HG03039 (cell line): ENCODE results near the gene NELFB.

Experiments
- ATAC-seq: cut with Tn5 transposase; IDR thresholded peaks from one replicate; pipeline ENCODE4 v1.9.1; 2021; ENCODE audit warnings: mild to moderate bottlenecking, moderate library complexity; ENCODE audit not compliant: unreplicated experiment

Gene NELFB

DNA sequence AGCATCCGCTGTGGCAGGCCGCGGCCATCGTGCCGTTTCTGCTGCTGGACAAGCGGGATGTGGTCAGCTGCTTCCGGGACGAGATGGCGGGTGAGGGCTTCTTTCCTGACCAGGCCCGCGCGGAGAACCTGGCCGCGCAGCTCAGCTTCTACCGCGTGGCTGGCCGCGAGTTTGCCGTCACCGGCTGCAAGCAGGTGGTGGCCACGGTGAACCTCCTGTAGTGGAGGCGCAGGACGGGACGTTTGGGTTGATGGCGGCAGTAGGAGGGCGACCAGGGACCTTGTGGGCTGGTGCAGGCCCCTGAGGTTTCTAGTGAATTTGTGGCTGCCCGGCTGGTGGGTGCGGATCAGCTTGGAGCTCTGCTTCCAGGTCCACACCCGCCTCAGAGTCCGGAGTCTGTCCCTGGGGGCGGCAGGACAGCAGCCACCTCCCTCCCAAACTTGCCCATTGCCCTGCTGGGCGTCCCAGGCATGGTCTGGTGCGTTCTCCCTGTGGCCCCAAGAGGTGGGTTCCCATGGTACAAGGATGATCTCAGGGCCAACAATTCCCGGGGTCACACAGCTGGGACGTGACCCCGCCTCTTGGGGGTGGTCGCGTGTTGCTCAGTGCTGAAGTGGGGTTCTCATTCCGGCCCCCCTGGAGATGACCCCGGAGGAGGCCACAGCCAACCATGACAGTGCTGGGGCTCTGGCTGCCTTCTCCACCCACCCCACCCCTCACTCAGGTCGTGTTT is 24.8 kb downstream of the NELFB start:
- no peak for ATAC-seq

DNA sequence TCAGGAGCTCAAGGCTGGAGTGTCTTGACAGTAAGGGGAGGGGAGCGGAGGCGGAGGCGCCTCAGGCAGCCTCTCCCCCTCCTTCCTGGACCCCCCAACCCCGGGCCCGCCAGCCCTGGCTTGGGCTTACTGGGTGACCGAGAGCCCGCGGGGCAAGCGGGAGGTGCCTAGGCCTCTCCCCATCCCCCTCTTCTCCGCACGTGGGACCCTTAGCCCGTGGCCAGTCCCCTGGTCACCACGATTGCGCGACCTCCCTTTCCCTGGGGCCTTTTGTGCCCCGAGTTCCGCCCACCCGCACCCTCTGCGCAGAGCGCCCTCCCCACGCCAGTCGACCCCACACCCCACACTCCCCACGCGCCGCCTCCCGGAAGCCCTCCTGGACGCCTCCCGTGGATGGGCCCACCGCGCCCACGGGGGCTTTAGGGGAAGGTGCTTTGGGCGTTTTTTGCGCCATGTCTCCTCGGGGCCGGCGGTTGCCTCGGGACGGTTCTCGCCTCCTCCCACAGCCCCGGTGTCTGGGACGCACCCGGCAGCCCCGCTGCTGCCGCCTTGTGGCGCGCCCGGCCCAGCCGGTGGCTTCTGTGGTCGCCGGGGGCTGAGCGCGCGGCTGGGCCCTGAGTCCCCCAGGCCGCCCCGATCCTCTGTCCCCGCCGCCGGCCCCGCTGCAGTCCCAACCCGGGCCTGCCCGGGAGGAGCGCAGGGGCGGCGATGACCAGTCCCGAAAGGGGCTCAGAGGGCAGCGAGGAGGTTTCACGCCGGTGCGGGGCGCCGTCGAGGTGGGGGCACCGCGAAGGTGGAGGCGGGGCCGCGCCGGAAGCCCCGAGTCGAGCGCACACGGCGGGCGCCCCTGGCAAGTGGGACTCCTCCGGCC is 25.6 kb downstream of the NELFB start:
- no peak for ATAC-seq

GRCh38 chr9:137281345-137282116 is 26.4 kb downstream of the NELFB start:
- no peak for ATAC-seq

- ATAC-seq = no peak
Measured at GRCh38 chr9:137286975-137287383, 31.9 kb downstream of the NELFB start.

DNA sequence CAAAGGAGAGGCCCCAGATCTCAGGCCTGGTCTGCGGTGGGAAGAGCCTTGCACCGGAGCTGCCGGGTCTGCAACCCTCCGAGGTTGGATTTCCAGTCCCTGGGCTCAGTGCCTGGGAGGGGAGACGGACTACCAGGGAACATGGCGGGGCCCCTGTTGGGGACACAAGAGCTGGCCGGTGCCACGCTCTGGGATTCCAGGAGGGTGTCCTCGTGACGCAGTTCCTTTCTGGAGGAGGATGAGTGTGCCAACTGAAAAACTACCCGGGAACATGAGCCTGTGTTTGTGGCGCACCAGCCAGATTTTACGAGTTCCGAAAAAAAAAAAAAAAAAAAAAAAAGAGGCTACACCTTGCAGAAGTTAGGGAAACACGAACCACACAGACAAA is 38.0 kb downstream of the NELFB start:
- no peak for ATAC-seq

GRCh38 chr9:137293482-137294090 is 38.5 kb downstream of the NELFB start:
- ATAC-seq = no peak

DNA sequence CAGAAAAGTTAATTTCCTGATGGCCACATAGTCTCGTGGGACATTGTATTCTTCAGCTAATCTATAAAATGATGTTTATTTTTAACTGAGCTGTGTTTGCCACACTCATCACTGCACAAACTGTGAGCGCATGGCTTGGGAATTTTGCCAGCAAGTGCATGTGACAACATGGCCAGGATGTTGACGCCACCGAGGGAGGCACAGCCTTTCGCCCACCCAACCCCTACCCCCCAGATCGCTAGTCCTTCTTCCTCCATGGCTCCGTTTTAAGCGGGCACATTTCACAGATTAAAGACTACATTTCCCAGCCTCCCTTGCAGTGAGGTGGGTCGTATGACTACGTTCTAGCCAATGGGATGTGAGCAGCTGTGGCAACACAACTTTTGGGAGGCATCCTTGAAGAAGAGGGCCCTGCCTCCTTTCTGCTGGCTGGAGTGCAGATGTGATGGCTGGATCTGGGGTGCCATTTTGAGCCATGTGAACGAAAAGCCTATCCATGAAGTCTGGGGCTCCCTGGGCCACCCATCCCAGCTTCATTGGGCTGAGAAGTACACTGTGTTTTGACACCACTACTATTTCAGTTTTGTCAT is 39.1 kb downstream of the NELFB start:
- no peak for ATAC-seq

GRCh38 chr9:137294681-137295237 is 39.6 kb downstream of the NELFB start:
- ATAC-seq = no peak

DNA sequence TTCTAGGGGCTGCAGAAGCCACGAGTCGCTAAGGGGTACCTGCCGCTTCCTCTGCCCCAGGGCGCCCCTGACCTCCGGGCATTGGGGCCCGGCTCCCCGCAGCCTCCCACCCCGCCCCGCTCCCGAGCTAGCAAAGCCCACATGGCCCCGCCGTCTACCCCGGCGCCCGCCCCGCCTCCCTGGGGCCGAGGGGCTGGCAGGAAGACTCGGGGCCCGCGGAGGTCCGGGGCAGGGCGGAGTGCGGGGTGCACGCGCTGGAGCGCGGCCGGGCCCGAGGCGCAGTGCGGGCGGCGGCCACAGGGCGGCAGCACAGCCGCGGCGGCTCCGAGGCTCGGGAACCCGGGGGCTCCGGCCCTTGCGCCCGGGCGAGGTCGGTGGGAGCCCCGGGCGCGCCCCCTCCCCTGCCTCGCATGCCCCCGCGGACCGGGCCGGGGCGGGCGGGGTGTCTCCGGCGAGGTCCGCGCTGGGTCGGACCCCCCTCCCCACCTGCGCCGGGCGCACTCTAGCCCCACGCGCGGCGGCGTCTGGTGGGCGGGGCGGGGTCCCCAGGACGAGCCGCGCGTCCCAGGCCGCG is 40.2 kb downstream of the NELFB start:
- ATAC-seq = no peak

DNA sequence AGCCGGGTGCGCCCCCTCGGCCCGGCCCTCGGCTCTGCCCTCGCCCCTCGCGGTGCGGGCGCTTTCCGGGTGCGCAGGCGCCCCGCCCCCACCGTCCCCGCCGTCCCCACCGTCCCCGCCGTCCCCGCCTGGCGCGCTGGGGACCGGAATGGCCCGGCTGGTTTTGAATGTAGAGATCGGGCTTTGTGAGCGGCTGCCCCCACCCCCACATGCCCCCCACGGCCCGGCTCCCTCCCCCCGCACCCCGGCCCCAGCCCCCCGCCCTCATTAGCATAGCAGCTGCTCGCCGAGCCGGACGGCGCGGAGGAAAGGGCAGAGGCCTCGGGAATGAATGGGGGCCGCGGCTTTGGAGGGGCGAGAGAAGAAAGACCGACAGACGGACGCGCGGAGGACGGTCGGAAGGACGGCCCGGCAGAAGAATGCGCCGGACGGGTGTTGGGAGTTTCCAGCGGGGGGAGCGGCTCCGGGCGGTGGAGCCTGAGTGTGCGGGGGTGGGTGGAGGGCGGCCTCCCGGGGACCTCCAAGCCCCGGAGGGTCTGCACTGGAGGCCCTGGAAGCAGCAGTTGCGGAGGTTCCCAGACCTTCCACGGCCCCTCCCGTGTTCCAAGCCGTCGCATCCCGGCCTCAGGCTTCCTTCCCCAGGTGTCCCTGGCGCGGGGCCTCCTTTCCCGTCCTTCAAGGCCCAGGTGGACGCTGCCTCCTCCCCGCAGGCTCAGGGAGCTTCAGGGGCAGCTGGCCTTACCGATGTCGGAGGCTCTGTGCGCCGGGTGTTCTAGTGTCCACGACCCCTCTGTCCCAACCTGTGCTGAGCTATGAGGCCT is 40.9 kb downstream of the NELFB start:
- no peak for ATAC-seq

GRCh38 chr9:137296670-137297664 is 41.8 kb downstream of the NELFB start:
- ATAC-seq = no peak

DNA sequence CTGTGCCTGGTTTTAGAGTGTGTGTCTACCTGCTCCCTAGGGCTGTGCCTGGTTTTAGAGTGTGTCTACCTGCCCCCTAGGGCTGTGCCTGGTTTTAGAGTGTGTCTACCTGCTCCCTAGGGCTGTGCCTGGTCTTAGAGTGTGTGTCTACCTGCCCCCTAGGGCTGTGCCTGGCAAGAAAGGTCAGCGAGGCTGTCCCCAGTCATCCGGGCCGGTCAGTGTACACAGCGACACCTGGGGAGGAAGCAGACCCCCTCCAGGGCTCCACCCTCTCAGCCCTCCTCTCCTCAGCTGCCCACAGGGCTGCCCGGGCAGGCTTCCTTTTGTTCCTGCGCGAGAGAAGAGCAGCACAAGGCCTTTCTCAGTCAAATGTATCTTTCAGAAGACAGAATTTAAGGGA is 42.8 kb downstream of the NELFB start:
- ATAC-seq = no peak

- ATAC-seq = no peak
Measured at GRCh38 chr9:137298401-137299202, 43.5 kb downstream of the NELFB start.

DNA sequence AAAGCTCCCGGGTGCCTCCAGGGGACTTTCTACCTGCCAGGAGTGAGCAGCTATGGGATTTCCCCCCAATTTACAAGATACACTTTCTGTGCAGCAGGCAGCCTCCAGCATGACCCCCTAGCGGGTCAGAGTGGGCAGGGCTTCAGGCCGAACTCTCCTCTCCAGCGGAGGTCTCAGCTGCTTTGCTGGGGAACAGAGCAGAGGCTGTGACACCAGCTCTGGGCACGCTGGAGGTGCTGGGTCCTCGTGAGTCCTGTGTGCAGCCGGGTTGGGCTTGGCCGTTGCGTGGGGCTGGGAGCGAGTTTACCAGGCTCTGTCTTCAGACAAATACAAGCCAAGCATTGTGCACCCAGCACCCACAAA is 44.1 kb downstream of the NELFB start:
- ATAC-seq = no peak

- ATAC-seq = no peak
Measured at GRCh38 chr9:137299938-137300337, 44.8 kb downstream of the NELFB start.

DNA sequence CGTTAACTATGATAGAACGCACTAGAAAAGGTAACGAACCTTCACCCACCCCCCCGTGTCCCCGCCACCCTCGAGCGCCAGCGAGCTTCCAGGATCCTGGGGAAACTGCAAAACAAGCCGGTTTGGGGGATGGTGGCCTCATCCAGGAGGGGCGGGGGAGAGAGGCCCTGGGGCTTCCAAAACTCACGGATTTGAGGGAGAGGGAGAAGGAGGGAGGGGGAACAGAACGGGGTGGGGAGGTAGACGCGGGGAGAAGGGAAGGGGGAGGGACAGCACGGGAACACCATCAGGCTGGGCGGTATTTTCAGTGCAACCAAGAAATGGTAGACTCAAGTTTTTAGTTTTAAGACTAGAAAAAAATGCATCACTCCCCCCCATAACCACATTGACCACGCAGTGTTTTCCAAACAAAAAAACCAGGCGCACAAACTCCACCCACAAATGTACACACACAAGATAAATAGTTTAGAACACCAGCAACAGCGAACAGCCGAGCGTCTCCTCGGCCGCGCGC is 45.5 kb downstream of the NELFB start:
- no peak for ATAC-seq
